HG03135 (cell line): ENCODE data around the gene TMEM123.
A peak's percentile ranks its signal among the peaks of the same experiment; 100 is the strongest.

ENCODE experiments used
- ATAC-seq: cut with Tn5 transposase; IDR thresholded peaks from one replicate; pipeline ENCODE4 v1.9.1; 2021; ENCODE audit warnings: mild to moderate bottlenecking, moderate library complexity; ENCODE audit not compliant: unreplicated experiment

TMEM123 gene

DNA sequence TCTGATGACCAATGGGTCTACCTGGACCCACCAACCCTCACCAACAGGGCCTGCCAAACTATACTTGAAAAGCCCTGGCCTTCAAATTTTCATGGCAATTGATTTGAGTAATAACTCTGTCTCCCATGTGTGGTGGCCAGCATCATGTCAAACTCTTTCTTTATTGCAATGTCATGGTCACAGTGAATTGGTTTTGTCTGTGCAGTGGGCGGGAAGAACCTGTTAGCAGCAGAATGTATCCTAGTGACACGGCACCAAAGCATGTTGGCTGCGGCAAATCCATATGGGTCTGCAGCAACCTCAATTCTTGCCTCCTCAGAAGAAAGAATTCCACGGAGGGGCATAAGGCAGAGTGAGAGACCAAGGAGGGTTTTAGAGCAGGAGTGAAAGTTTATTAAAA lies 19.6 kb upstream of the TMEM123 start:
- ATAC-seq = no peak

DNA sequence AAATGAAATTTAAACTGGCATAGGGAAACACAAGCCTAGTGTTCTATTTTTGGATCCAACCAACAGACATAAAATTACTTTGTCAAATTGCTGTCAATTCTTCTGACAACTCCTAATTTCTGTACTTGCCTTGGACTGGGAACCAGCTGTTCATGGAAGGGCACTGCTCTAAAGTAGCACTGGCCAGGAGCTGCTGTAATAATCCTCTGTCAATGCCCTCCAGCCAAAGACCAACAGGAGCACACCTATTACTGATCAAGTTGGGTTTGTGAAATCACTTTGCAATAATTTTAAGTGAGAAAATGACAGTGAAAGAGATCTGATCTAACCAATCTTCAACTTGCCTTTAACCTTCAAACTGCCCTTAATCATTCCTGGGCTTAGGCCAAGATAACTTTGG lies 18.9 kb upstream of the TMEM123 start:
- ATAC-seq = no peak

DNA sequence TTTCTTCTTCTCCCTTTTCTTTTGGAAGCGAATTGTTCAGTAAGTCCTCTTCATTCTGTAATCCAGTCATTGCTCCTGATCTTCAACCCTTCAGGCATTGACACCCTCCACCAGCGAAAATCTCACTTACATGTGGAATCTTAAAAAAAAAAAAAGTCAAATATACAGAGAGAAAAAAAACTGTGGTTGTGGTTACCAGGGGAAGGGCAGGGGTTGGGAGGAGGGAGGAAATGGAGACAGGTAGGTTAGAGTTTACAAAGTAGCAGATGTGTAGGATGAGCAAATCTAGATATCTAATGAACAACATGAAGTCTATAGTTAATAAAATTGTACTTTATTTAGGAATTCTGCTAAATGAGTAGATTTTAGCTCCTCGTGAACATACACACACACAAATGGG lies 17.7 kb upstream of the TMEM123 start:
- no peak for ATAC-seq

DNA sequence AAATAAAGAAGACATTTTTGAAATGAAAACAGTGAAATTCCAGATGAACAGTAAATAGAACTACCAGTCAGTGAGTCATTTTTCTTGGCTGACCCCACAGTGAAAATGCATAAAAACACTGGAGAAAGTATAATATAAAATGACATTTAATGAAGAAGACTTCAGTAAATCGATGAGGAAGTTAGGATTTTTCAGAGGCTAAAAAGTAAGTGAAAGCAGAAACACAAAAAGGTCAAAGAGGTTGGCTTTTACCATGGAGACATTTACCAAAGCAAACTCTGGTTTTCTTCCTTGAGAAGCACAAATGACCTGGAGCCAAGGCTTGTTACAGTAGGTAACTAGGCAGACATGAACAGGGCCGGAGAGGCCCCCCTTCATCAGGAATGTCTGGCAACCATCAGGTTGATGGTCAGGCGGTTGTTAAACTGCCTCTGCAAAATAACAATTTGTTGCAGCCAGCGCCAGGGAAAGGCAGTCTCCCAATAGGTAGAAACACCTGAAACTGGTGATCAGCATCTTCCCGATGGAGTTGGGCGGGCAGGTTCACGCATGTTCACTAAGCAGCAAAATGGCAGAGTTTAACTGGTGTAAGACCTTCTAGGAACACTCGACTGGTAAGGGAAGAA lies 16.7 kb upstream of the TMEM123 start:
- ATAC-seq = no peak

DNA sequence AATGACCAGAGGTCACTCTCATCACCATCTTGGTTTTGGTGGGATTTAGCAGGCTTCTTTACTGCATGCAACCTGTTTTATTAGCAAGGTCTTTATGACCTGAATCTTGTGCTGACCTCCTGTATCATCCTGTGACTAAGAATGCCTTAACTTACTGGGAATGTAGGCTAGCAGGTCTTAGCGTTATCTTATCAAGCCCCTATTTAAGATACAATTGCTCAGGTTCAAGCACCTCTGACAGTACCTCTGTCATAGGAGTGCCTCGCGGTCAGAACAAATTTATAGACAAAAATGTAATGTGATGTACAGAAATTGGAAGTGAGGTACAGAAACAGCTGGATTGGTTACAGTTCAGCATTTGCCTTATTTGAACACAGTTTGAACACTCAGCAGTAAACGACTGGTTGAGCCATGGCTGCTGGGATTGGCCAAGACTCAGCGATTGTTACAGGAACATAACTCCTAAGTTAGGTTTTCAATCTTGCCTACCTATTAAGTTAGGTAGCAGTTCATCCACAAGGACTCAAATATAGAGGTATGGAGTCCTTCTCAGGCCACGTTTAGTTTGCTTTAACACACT lies 16.1 kb upstream of the TMEM123 start:
- ATAC-seq = no peak

DNA sequence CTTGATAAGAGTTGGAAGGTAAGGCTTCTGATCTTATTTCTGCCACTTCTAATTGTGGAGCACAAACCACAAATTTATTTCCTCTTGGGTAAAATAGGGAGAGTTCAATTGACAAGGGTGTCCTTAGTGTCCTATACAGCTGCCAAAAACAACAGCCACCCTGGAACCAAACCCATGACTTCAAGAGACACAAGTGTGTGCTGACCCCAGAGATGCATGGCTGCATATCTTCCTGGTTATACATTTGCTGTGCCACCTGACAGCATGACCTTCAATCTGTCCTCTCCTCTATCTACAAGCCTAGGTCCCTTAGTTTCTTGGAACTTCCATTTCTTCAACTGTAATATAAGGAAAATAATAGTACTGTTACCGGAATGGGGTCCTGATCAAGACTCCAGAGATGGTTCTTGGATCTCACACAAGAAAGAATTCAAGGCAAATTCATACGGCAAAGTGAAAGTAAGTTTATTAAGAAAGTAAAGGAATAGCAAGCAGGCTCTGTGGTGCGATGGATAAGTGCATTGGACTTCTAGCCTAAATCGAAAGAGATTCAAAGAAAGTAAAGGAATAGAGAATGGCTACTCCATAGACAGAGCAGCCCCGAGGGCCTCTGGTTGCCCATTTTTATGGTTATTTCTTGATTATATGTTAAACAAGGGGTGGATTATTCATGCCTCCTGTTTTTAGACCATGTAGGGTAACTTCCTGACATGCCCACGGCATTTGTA lies 15.5 kb upstream of the TMEM123 start:
- no peak for ATAC-seq

DNA sequence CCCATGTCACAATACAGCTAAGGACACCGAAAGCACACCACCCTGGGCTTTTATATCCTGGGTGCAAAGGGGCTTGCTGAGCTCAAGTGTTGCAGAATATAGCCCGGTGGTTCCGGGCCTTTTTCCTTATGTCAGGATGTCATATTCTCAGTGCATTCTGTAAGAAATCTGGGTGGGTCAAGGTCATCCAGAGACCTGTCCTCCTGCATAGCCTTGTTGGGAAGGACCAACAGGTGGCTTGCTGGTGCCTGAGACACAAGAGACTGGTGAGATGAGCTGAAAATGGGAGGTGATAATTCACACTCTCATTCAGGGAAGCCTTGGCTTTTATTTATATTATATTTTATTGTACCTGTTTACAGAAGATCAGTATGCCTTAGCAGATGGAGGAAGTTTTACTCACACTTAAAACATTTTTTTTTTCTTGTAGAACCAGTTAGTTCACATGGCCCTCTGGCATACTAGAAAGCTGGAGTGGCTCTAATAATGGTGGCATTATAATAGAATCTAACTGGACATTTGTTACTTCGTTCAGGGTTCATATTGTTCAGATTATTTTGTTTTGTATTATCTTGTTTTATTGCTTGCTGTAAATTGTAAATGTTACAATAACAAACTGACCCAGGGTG lies 14.6 kb upstream of the TMEM123 start:
- no peak for ATAC-seq

DNA sequence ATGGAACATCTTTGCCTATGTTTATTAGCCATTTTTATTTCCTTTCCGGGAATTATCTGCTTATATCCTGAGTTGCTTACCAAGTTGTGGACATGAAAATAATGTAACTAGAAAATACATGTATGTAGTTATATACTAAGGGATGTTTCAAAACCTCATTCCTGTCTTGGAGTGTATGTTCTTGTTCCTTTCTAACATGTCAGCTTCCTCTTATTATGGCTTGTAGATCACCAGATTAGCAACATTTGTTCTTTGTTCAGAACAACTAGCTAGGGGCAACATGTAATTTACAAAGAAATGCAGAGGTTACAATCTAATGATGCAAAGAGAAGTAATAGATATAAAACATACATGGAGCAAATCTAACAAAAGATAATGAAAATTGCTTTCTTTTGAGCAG lies 13.1 kb upstream of the TMEM123 start:
- ATAC-seq = no peak

DNA sequence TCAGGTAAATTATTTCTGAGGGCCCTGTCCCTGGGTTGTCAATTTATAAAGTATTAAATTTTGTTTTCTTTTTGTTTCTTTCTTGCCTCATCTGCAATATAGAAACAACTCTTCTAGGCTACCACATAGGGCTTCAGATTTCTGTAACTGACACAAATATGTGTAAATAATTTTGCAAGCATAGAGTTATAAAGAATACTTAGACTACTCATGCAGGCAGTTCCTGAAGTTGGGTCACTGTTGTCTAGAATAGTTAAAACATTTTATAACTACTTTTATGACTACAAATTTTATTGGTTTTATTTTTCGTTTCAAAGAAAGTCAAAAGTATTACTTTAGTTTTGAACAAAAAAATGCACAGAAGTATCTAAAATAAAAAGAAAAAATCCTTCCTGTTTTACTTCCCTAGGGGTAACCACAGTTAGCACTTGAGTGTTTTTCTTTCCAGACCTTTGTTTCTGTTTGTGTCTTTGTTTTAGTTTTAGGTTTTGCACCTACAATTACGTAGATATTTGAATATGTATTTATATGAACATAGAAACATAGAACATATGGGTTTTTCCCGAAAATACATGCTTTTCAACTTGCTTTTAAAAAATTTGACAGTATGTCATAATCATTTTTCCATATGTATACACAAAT lies 12.4 kb upstream of the TMEM123 start:
- no peak for ATAC-seq

DNA sequence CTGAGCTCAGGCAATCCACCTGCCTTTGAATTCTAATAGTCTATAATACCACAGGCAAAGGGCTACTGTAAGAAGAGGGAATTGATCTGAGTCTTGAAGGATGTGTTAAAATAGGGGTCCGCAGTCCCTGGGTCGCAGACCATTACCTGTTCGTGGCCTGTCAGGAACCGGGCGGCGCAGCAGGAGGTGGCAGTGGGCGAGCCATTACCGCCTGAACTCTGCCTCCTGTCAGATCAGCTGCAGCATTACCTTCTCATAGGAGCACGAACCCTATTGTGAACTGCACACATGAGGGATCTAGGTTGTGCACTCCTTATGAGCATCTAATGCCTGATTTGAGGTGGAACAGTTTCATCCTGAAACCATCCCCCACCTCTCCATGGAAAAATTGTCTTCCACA lies 11.5 kb upstream of the TMEM123 start:
- no peak for ATAC-seq

DNA sequence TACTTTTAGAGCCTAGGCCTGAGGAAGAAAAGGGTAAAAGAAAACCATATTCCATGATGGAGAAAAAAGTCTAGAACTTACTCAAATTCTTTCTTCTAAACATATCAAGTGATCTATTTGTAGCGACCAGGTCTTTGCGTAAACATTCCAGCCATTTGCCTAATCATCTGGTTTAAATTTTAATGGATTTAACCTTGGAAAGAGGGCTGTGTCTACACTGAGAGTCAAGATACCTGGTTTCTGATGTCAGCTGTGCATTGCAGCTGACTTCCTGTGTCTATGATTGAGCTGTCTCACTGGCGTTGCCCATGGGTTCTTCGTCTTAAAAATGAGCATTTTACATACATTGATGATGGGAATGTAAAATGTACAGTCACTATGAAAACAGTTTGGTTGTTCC lies 10.0 kb upstream of the TMEM123 start:
- ATAC-seq = no peak

DNA sequence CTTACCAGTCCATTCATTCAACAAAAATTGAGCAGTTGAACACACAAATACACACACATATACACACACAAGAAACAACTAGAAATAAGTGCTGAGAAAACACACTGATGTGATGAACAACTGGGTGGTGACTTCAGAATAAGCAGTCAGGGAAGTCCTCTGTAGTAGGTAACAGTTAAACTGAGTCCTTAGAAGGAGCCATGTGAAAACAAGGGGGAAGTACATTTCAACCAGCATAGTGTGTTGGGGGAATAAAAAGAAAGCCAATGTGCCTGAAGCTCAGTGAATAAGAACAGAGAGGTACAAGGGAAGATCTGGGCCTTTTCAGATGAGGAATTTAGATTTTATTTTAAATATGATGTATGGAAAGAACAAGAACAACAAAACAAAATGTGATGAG lies 6.8 kb upstream of the TMEM123 start:
- ATAC-seq = no peak

DNA sequence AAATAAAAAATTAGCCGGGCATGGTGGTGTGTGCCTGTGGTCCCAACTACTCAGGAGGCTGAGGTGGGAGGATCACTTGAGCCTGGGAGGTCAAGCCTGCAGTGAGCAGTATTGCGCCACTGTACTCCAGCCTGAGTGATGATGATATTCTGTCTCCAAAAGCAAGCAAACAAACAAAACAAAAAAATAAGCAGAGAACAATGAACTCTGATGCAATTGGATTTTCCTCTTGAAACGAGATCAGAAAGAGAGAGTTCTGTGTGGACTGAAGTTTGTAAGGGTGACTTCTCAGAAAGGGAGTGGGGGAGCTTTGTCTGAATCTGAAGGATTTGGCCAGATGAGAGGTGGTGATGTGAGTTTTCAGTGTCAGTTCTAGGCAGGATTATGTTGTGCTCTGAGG lies 6.0 kb upstream of the TMEM123 start:
- no peak for ATAC-seq

DNA sequence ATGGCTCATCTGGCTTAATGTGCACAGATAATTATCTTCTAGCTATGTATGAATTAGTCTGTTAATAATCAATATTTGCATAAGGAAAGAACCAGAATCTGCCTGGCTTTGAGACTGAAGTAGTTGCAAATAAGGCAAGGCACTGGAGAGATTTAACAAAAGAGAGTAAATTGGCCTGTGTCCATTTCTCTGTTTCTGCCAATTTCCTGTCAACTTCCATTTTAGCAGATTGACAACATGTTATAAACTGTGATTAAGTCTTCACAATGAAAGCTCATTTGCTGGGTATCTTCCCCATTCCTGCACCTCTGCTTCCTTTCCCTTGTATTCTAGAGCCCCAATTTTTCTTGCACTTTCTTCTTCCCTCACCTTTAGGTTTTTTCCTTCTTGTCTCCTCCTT lies 5.3 kb upstream of the TMEM123 start:
- no peak for ATAC-seq

DNA sequence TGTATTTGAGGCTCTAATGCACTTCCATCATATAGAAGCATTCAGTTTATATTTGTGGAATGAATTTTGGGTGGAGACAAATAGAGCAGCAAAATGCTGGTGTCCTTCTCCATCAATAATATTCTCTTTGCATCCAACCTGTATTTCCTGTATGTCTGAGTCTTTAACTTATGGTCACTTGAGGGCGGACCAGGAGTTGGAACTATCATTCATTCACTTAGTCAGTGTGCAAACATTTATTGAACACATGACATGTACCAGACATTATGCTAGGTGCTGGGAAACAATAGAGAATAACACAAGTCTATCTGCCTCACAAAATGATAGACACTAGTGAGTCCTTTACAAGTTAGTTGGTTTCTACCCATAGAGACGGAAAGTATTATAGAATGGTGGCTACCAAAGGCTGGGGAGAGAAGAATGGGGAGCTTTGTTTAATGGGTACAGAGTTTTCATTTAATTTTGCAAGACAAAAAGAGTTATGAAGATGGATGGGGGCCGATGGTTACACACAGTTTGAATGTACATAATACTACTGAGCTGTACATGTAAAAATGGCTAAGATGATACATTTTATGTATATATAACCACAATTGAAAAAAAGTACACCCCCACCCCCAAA lies 4.6 kb upstream of the TMEM123 start:
- no peak for ATAC-seq

DNA sequence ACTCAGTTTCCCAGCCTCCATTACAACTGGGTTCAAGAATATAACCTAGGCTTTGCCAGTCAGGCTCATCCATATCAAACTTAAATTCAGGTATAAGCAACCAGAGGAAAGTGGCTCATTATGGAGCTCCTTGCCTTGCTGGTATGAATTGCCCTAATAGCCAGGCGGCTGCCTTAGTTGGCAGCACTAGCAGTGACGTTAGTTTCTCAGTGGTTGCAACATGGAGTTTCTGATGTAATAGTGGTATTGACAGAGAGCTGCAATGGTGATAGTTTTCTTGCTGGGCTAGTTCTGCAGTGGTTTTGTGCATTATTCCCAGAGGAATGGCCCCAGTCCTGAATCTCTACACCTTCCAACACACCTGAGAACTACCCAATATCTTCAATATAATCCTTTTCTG lies 3.8 kb upstream of the TMEM123 start:
- no peak for ATAC-seq

DNA sequence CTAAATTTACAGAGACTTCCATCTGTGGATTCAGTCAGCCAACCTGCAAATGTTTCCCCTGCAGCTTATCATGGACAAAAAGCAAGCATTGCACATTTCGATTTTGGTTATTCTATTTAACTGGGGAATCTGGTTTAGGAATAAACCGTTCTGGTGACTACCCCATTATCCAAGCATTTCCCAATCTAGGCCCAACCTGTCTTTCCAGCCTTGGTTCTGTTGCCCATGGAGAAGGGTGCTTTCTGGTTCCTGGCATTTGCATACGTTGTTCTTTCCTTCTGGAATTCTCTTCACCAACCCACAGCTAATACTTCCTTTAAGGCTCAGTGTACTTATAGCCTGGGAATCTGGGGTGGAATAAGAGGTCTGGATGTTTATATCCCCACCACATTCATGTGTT lies 1.4 kb upstream of the TMEM123 start:
- no peak for ATAC-seq

DNA sequence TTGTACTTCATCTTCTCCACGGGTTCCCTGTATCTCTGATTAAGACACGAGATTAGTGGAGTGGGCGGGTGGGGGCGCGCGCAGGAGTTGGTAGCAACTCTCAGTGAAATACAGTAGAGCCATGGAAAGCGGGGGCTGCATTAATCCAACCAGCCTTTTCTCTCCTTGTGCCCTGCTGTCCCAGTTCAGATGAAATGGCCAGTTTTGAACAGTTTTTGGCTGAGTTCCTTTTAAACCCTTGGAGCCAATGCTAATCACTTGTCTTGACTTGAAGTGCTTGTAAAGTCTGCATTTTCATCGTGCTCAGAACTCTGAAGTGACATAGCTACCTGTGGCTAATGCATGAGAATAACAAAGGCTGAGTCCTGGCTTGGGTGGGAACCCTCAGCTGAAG lies 734 bp upstream of the TMEM123 start:
- ATAC-seq = no peak

DNA sequence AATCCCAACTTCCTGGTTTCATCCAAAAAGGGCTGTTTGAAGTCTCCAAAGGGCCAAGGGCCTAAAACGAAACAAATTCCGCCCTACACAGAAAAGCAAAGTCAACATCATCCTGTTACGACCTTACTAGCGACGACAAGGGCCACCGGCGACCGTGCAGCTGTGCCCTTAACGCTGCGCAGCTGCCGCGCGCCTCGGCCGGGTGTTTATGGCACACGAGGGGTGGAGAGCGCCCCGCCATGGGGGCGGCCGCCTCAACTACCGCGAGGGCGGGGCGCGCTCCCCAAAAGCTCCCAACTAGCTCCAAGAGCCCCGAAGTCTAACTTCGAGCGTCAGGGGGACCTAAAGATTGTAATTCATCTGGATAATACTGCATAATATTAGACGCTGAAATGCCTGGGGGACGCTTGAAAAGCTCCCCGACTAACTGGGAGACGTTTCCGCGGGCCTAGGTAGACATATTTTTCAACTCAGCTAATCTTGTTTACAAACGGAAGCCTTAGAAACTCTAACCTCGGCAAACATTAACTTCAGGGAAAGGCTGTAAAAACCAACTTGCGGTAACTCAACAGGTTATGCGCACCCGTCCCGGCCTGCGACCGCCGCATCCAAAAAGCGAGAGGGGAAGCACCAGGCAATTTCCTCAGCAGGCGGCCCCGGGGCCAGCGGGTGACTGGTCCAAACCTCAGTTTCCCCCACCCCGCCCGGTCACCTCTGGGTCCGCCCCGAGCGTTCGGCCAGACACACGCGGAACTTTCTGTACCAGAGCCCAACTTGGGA lies 694 bp downstream of the TMEM123 start:
- peak; percentile 66 for ATAC-seq

DNA sequence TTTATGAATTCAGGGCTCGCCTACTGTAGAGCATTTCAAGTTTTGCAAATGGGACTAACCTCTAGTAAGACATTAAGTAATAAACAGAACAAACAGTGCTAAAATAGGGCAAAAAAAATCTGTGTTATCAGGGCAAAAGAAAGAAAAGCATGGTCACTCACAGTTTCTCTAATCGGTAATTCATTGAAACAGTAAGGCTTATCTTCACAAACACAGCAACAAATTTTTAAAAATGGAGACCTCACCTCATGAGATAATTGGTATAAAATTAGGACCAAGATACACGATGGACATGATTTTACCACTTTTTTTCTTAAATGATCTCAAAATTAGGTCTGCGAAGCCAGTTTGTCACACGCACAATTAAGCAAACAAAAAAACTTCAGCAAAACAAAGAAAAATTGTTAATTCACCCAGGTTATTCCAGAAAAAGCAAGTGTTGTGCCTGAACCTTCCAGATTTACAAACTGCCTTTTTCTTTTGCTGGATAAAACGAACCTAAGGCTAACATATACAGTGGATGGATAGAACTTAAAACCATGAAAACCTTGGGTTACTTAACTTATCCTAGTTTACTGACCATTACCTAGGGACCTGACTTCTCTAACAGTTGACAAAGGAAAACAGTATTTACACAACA lies 1.4 kb downstream of the TMEM123 start:
- ATAC-seq = no peak
